ENCODE measurements around the gene IP6K2. TPM values are rescaled to one million over a fixed set of nuclear protein-coding genes. Genes with fewer than 3 reads are reported as not detected.

The IP6K2 gene
- total and polyA plus RNA-seq, 2 experiments from 2014 or later, result 97.0 to 97.4 TPM

DNA sequence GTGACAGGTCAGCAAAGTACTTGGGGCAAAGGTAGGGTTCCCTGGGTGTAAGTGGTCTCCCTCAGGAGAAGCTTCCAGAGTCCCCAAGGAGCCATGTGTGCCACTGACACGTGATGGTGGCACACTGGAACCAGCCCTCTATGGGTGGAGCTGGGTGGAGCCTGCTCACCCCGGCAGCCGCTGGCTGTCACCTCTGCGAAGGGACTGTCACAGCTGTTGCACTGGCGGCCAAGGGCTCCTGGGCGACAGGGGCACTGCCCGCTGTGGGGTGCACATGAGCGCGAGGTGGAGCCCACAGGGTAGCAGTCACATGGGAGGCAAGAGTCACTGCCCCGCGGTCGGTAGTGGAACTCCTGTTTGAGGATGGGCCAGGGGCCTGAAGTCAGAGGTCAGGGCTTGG, 66.3 kb downstream of the IP6K2 start:
- Histone ChIP-seq H3K36me3 (ENCODE audit: insufficient read depth) (no peaks in the 10 kb centered on the region; the same call in 1 of the 2 replicates), H3K79me2 (replicated peaks; ENCODE audit: insufficient read depth) (no peaks in the 10 kb centered on the region), H4K20me1 (replicated peaks; ENCODE audit: insufficient read depth) (0 out of 2 replicates have a peak, but pooled peaks cover 3% of the 10 kb centered on the region), H3K4me3 (no peak overlapping the region), H3F3A (replicated peaks; ENCODE audit: low read depth) (peaks cover 4% of the 10 kb centered on the region; the same call in 1 of the 2 replicates), H3K4me1 (ENCODE audit: insufficient read depth) (peaks cover 3% of the 10 kb centered on the region; the same call in 1 of the 2 replicates), H3K9me2 (ENCODE audit: insufficient read depth) (no peaks in the 10 kb centered on the region), H3K4me2 (no peak overlapping the region), H3K27me3 (ENCODE audit: insufficient read depth) (no peaks in the 10 kb centered on the region), H3K27ac (ENCODE audit: low read depth) (no peak overlapping the region), H2AFZ (no peak overlapping the region)
- no peak overlapping the region for H3K27ac Mint-ChIP-seq
- no peak for DNase-seq (ENCODE audit: low spot score)
- no peak for ATAC-seq
- peaks cover 31% of the 10 kb centered on the region for H3K36me3 Mint-ChIP-seq (ENCODE audit: low read depth)
- TF ChIP-seq CREB1 (CRISPR knock-in tag; IDR thresholded peaks at IDR 0.05; ENCODE audit: low read depth) (no peak), NANOG (IDR thresholded peaks at IDR 0.05; ENCODE audit: borderline replicate concordance) (no peak), EZH2phosphoT487 (IDR thresholded peaks at IDR 0.05; ENCODE audit: unreplicated experiment) (no peak), EZH2 (IDR thresholded peaks at IDR 0.05; ENCODE audit: low read depth, unreplicated experiment) (no peak), STAT1 (IDR thresholded peaks at IDR 0.05; ENCODE audit: unreplicated experiment) (no peak), ZNF114 (CRISPR knock-in tag; IDR thresholded peaks at IDR 0.05) (no peak), ZNF331 (CRISPR knock-in tag; IDR thresholded peaks at IDR 0.05; ENCODE audit: low read depth) (no peak), POLR2AphosphoS5 (IDR thresholded peaks at IDR 0.05; ENCODE audit: low read depth) (no peak), JUNB (IDR thresholded peaks at IDR 0.05; ENCODE audit: unreplicated experiment) (no peak)
- TF ChIP-seq, protein P1, sequence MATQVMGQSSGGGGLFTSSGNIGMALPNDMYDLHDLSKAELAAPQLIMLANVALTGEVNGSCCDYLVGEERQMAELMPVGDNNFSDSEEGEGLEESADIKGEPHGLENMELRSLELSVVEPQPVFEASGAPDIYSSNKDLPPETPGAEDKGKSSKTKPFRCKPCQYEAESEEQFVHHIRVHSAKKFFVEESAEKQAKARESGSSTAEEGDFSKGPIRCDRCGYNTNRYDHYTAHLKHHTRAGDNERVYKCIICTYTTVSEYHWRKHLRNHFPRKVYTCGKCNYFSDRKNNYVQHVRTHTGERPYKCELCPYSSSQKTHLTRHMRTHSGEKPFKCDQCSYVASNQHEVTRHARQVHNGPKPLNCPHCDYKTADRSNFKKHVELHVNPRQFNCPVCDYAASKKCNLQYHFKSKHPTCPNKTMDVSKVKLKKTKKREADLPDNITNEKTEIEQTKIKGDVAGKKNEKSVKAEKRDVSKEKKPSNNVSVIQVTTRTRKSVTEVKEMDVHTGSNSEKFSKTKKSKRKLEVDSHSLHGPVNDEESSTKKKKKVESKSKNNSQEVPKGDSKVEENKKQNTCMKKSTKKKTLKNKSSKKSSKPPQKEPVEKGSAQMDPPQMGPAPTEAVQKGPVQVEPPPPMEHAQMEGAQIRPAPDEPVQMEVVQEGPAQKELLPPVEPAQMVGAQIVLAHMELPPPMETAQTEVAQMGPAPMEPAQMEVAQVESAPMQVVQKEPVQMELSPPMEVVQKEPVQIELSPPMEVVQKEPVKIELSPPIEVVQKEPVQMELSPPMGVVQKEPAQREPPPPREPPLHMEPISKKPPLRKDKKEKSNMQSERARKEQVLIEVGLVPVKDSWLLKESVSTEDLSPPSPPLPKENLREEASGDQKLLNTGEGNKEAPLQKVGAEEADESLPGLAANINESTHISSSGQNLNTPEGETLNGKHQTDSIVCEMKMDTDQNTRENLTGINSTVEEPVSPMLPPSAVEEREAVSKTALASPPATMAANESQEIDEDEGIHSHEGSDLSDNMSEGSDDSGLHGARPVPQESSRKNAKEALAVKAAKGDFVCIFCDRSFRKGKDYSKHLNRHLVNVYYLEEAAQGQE (IDR thresholded peaks at IDR 0.05; ENCODE audit: unreplicated experiment), result no peak
- TF ChIP-seq, protein P2, sequence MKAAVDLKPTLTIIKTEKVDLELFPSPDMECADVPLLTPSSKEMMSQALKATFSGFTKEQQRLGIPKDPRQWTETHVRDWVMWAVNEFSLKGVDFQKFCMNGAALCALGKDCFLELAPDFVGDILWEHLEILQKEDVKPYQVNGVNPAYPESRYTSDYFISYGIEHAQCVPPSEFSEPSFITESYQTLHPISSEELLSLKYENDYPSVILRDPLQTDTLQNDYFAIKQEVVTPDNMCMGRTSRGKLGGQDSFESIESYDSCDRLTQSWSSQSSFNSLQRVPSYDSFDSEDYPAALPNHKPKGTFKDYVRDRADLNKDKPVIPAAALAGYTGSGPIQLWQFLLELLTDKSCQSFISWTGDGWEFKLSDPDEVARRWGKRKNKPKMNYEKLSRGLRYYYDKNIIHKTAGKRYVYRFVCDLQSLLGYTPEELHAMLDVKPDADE (IDR thresholded peaks at IDR 0.05), result no peak
- TF ChIP-seq, protein P3, sequence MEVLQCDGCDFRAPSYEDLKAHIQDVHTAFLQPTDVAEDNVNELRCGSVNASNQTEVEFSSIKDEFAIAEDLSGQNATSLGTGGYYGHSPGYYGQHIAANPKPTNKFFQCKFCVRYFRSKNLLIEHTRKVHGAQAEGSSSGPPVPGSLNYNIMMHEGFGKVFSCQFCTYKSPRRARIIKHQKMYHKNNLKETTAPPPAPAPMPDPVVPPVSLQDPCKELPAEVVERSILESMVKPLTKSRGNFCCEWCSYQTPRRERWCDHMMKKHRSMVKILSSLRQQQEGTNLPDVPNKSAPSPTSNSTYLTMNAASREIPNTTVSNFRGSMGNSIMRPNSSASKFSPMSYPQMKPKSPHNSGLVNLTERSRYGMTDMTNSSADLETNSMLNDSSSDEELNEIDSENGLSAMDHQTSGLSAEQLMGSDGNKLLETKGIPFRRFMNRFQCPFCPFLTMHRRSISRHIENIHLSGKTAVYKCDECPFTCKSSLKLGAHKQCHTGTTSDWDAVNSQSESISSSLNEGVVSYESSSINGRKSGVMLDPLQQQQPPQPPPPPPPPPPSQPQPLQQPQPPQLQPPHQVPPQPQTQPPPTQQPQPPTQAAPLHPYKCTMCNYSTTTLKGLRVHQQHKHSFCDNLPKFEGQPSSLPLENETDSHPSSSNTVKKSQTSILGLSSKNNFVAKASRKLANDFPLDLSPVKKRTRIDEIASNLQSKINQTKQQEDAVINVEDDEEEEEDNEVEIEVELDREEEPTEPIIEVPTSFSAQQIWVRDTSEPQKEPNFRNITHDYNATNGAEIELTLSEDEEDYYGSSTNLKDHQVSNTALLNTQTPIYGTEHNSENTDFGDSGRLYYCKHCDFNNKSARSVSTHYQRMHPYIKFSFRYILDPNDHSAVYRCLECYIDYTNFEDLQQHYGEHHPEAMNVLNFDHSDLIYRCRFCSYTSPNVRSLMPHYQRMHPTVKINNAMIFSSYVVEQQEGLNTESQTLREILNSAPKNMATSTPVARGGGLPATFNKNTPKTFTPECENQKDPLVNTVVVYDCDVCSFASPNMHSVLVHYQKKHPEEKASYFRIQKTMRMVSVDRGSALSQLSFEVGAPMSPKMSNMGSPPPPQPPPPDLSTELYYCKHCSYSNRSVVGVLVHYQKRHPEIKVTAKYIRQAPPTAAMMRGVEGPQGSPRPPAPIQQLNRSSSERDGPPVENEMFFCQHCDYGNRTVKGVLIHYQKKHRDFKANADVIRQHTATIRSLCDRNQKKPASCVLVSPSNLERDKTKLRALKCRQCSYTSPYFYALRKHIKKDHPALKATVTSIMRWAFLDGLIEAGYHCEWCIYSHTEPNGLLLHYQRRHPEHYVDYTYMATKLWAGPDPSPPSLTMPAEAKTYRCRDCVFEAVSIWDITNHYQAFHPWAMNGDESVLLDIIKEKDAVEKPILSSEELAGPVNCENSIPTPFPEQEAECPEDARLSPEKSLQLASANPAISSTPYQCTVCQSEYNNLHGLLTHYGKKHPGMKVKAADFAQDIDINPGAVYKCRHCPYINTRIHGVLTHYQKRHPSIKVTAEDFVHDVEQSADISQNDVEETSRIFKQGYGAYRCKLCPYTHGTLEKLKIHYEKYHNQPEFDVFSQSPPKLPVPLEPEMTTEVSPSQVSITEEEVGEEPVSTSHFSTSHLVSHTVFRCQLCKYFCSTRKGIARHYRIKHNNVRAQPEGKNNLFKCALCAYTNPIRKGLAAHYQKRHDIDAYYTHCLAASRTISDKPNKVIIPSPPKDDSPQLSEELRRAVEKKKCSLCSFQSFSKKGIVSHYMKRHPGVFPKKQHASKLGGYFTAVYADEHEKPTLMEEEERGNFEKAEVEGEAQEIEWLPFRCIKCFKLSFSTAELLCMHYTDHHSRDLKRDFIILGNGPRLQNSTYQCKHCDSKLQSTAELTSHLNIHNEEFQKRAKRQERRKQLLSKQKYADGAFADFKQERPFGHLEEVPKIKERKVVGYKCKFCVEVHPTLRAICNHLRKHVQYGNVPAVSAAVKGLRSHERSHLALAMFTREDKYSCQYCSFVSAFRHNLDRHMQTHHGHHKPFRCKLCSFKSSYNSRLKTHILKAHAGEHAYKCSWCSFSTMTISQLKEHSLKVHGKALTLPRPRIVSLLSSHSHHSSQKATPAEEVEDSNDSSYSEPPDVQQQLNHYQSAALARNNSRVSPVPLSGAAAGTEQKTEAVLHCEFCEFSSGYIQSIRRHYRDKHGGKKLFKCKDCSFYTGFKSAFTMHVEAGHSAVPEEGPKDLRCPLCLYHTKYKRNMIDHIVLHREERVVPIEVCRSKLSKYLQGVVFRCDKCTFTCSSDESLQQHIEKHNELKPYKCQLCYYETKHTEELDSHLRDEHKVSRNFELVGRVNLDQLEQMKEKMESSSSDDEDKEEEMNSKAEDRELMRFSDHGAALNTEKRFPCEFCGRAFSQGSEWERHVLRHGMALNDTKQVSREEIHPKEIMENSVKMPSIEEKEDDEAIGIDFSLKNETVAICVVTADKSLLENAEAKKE (CRISPR knock-in tag; IDR thresholded peaks at IDR 0.05), result no peak
- TF ChIP-seq, protein P4, sequence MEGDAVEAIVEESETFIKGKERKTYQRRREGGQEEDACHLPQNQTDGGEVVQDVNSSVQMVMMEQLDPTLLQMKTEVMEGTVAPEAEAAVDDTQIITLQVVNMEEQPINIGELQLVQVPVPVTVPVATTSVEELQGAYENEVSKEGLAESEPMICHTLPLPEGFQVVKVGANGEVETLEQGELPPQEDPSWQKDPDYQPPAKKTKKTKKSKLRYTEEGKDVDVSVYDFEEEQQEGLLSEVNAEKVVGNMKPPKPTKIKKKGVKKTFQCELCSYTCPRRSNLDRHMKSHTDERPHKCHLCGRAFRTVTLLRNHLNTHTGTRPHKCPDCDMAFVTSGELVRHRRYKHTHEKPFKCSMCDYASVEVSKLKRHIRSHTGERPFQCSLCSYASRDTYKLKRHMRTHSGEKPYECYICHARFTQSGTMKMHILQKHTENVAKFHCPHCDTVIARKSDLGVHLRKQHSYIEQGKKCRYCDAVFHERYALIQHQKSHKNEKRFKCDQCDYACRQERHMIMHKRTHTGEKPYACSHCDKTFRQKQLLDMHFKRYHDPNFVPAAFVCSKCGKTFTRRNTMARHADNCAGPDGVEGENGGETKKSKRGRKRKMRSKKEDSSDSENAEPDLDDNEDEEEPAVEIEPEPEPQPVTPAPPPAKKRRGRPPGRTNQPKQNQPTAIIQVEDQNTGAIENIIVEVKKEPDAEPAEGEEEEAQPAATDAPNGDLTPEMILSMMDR (conservative IDR thresholded peaks at IDR 0.05; ENCODE audit: low read depth in 2 of 2), result no peak
- peaks cover 5% of the 10 kb centered on the region; the same call in 1 of the 3 replicates for H3K4me1 Mint-ChIP-seq
- H3K4me3 Mint-ChIP-seq, result no peak overlapping the region
- H3K27me3 Mint-ChIP-seq (ENCODE audit: insufficient read depth, low read depth, poor library complexity), result peaks cover 11% of the 10 kb centered on the region
- H3K9me3 Mint-ChIP-seq, result no peaks in the 10 kb centered on the region

Measured in GM23338 (cell line).